NK-92 (cell line): ENCODE data around the gene CCDC24.

Experiments
- DNase-seq: peaks from one replicate; lab custom pipeline; 2025; ENCODE audit not compliant: unreplicated experiment; lab: John Stamatoyannopoulos, UW

The CCDC24 gene

DNA sequence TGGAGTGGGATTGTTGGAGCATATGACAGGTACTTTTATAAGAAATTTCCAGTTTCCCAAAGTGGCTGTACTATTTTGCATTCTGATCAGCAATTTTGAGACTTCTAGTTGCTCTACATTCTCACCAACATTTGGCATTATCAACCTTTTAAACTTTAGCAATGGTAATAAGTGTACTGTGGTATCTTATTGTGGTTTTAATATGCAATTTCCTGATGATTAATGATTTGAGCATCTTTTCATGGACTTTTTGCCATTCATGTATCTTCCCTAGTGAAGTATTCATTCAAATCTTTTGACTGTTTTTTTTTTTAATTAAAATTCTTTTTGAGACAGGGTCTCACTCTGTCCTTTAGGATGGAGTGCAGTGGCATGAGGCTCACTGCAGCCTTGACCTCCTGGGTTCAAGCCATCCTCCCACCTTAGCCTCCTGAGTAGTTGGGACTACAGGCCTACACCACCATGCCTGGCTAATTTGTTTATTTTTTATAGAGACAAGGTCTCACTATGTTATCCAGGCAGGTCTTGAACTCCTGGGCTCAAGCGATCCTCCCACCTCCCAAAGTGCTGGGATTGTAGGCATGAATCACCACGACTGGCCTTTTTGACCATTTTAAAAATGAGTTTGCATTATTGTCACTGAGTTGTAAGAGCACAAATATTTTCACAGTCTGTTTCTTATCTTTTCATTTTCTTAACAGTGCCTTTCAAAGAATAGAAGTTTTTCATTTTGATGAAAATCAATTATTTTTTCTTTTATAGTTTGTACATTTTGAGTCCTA is 47.7 kb downstream of the CCDC24 start:
- no peak for DNase-seq

DNA sequence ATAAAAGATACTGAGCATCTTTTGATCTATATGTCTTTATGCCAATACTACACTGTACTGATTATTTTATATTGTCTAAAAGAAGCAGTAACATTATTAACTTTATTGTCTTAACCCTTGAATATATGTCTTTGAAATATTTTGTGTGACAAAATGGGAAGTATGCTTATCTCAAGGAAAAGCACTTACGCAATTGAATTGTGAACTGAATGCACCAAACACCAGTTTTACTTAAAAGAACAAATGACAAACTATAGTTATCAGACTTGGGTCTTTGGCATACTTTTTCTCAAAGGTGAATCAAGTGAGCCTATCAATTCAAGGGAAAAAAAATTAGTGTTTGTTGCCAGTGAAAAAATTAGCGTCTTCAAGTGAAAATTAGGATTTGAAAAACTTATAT is 49.0 kb downstream of the CCDC24 start:
- DNase-seq, result no peak

DNA sequence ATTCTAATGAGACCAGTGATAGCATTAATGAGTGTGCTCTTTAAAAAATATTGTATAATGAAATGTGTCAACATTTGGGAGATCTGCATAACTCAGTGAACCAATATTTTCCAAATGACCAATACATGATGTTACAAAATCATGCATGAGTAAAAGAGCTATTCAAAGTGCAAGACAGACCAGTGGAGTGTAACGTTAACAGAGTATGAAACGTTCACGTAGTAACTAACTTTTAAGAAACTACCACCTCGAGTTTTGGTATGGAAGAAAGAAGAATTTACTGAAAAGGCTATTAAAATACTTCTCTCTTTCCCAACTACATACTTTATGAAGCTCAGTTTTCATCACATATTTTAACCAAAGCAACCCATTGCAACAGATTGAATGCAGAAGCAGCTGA is 49.4 kb downstream of the CCDC24 start:
- DNase-seq, result no peak

DNA sequence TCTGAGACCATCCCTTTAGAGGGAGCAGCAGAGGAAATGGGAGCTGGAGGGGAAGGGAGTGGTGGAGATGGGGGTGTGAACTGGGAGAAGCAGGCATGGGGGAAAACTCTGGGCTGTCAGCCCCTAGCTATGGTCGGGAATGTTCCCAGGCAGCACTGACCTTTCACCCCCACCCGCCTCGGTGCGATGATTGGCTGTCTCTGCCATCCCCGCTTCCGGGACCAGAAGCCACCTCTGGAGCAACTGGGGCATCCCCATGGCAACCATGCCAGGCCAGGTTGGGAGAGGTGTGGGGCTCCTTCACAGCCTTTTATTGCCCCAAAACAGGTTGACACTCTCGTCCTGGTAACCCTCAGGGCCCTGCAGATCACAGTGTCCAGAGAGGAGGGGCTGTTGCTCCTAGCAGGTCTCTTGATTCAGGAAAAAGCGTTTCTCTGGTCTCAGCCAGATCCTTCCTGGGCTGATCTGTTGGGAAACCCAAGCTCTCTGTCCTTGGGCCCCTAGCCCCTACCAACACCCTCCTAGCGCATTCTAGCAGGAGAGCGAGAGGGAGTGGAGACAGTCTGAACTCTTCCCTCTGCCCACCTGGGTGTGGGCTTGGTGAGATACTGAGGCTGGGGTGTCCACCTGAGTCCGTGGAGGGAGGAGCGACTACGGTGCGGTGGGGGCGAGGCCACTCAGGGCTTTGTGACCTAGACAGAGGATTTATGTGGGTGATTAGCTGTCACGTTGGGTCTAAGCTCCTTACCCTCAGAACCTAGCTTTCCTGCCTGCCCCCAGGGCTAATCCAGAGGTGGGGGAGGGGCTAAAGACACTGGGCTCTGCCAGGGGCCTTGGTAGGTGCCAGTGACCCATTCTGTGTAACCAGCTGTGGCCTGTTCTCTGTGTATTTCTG is 52.0 kb downstream of the CCDC24 start:
- DNase-seq, result no peak

DNA sequence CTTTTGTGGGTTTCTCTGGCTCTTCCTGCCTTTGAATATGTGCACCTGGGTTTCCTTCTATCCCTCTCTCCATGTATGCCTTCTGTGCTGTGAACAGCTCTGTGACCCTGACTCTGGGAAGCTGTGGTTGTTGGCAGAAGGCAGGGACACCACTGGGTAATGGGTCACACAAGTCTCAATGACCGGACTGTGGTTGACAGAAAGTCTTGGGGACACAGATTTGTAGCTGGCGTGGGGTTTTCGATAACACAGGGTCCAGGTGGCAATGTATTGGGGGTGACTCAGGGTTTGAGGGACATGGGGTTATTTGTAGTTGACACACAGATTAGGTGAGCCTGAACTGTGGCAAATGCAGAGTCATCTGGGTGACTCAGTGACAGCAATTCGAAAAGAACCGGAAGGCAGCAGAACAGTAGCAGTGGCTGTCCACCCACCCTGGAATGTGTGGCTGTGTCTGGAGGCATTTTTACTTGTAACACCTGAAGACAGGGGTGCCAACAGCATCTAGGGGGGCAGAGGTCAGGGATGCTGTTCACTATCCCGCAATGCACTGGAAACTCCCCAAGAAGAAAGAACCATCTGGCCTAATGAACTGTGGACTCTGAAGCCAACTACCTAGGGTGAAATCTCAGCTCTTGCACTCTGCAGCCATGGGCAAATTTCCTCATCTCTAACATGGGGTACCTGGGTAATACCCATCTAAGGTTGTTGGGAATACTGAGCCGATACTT is 52.8 kb downstream of the CCDC24 start:
- DNase-seq, result no peak

DNA sequence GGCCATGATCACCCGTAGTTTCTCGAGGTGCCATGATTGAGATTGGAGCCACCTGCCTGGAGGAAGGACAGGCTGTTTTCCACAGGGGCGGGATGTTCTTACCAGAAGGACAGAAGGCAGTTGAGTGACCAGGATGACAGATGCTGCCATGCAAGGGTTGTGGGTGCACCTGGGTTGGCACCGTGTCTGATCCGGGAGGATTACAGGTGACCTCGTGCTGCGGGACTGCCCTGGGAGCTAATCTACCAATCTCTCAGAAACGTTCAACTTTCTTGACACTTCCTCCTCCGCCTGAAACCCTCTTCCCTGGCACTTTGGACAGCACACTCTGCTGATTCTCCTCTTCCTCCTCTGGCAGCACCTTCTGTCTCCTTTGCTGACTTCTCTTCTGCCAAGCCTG is 53.7 kb downstream of the CCDC24 start:
- no peak for DNase-seq
